Neural progenitor cell (in vitro differentiated cells): ENCODE data around the gene GPR85. TPM values are rescaled to one million over a fixed set of nuclear protein-coding genes. Genes with fewer than 3 reads are reported as not detected.

Experiments used
- DNase-seq: peaks from one replicate; pipeline ENCODE4 v3.0.0-alpha.2; 2016; ENCODE audit warnings: low spot score
- H2AFZ ChIP-seq: fragments of 200-600 bp; sonication (generic); replicated peaks from 2 replicates; pipeline ENCODE4 v1.6.1; 2016; ENCODE audit warnings: antibody characterized with exemption
- H3F3A ChIP-seq: fragments of 200-600 bp; sonication (generic); 2 replicates; pipeline ENCODE4 v1.6.1; 2016; ENCODE audit warnings: antibody characterized with exemption, low read depth
- H3K27ac ChIP-seq: fragments of 200-600 bp; sonication (generic); 2 replicates; pipeline ENCODE4 v1.5.1; 2016; ENCODE audit warnings: mild to moderate bottlenecking
- H3K27me3 ChIP-seq: fragments of 200-600 bp; sonication (generic); 2 replicates; pipeline ENCODE4 v1.6.1; 2016; ENCODE audit warnings: mild to moderate bottlenecking, moderate library complexity
- H3K36me3 ChIP-seq: fragments of 200-600 bp; sonication (generic); 2 replicates; pipeline ENCODE4 v1.5.1; 2016
- H3K4me1 ChIP-seq: fragments of 200-600 bp; sonication (generic); 2 replicates; pipeline ENCODE4 v1.6.1; 2016; ENCODE audit warnings: mixed run types
- H3K4me2 ChIP-seq: fragments of 200-600 bp; sonication (generic); 2 replicates; pipeline ENCODE4 v1.6.1; 2016
- H3K4me3 ChIP-seq: fragments of 200-600 bp; sonication (generic); 2 replicates; pipeline ENCODE4 v1.5.1; 2016
- H3K79me2 ChIP-seq: fragments of 200-600 bp; sonication (generic); 2 replicates; pipeline ENCODE4 v1.6.1; 2016; ENCODE audit warnings: low read depth
- H3K9ac ChIP-seq: fragments of 200-600 bp; sonication (generic); 2 replicates; pipeline ENCODE4 v1.6.1; 2016
- H3K9me3 ChIP-seq: fragments of 200-600 bp; sonication (generic); 2 replicates; pipeline ENCODE4 v1.5.1; 2016; ENCODE audit warnings: low read depth
- H4K20me1 ChIP-seq: fragments of 200-600 bp; sonication (generic); 2 replicates; pipeline ENCODE4 v1.6.1; 2016; ENCODE audit warnings: low read depth
- H3K27ac Mint-ChIP-seq: 3 replicates; pipeline ENCODE4 v1.8.0; 2021; ENCODE audit warnings: mixed read lengths
- H3K27me3 Mint-ChIP-seq: 2 replicates; pipeline ENCODE4 v1.8.0; 2022; ENCODE audit warnings: low read depth, mild to moderate bottlenecking, inconsistent platforms, moderate library complexity, mixed read lengths; ENCODE audit not compliant: insufficient read depth
- H3K36me3 Mint-ChIP-seq: 3 replicates; pipeline ENCODE4 v1.8.0; 2021; ENCODE audit warnings: mixed read lengths
- H3K4me1 Mint-ChIP-seq: 3 replicates; pipeline ENCODE4 v1.8.0; 2021; ENCODE audit warnings: mixed read lengths
- H3K4me3 Mint-ChIP-seq: 3 replicates; pipeline ENCODE4 v1.8.0; 2021; ENCODE audit warnings: mild to moderate bottlenecking, moderate library complexity, mixed read lengths
- H3K9me3 Mint-ChIP-seq: 3 replicates; pipeline ENCODE4 v1.8.0; 2020; ENCODE audit warnings: mixed read lengths
- CTCF ChIP-seq: fragments of 200-600 bp; sonication (generic); IDR thresholded peaks from 2 replicates; pipeline ENCODE4 v1.5.1; 2017; ENCODE audit warnings: antibody characterized with exemption, mild to moderate bottlenecking
- EZH2 ChIP-seq: fragments of 200-600 bp; sonication (generic); IDR thresholded peaks from 2 replicates; pipeline ENCODE4 v1.6.1; 2017; ENCODE audit warnings: antibody characterized with exemption, mild to moderate bottlenecking, moderate library complexity
- EZH2phosphoT487 ChIP-seq: fragments of 200-600 bp; sonication (generic); IDR thresholded peaks from 2 replicates; pipeline ENCODE4 v1.6.1; 2017; ENCODE audit warnings: antibody characterized with exemption
- total RNA-seq: library from RNA; depleted of rRNA; stranded (reverse); fragments of >200 nt; gene quantifications from 2 replicates; pipeline ENCODE4 v1.2.3, GENCODE V29; 2015; ENCODE audit warnings: low replicate concordance

Gene GPR85
- total RNA-seq, 1 donor from 2014 or later: 3.0 TPM

GRCh38 chr7:113033959-113034358, 52.7 kb downstream of the GPR85 start:
- H3K36me3 Mint-ChIP-seq: no peaks in the 10 kb centered on the region
- no peak for DNase-seq
- H3K27ac ChIP-seq: no peak overlapping the region
- no peak overlapping the region for H3K4me3 ChIP-seq
- no peaks in the 10 kb centered on the region for H3K9me3 ChIP-seq
- H3K4me1 Mint-ChIP-seq: peaks cover 8% of the 10 kb centered on the region
- H2AFZ ChIP-seq: no peak overlapping the region
- H3K27me3 ChIP-seq: no peaks in the 10 kb centered on the region
- H3K27ac Mint-ChIP-seq: no peak overlapping the region
- H3K79me2 ChIP-seq: no peaks in the 10 kb centered on the region
- H3K9ac ChIP-seq: no peak overlapping the region
- no peaks in the 10 kb centered on the region for H3K36me3 ChIP-seq
- TF ChIP-seq EZH2 (no peak), EZH2phosphoT487 (no peak), CTCF (no peak)
- H4K20me1 ChIP-seq: no peaks in the 10 kb centered on the region
- no peak overlapping the region for H3K4me2 ChIP-seq
- no peak overlapping the region for H3K4me3 Mint-ChIP-seq
- H3K27me3 Mint-ChIP-seq: no peaks in the 10 kb centered on the region
- no peaks in the 10 kb centered on the region for H3K4me1 ChIP-seq
- peaks cover 2% of the 10 kb centered on the region for H3K9me3 Mint-ChIP-seq
- H3F3A ChIP-seq: no peaks in the 10 kb centered on the region

Other genes starting within 250 kb of the GPR85 start
- 68.1 and 112 TPM in 2 replicates for gene SMIM30, start 31.7 kb upstream of the GPR85 start, total RNA-seq